HepG2 (cell line): ENCODE data around the gene SPTBN4. TPM values are rescaled to one million over a fixed set of nuclear protein-coding genes. Genes with fewer than 3 reads are reported as not detected.

ENCODE experiments used
- AKAP8 ChIP-seq: sonication (generic); formaldehyde crosslinking; IDR thresholded peaks from 2 replicates; pipeline ENCODE4 v1.5.1; 2020; ENCODE audit warnings: mild to moderate bottlenecking, missing genetic modification reagents
- AKNA ChIP-seq: sonication (generic); formaldehyde crosslinking; IDR thresholded peaks from 2 replicates; pipeline ENCODE4 v1.4.0; 2020; ENCODE audit warnings: missing genetic modification reagents, borderline replicate concordance
- CSRNP1 ChIP-seq: sonication (generic); formaldehyde crosslinking; IDR thresholded peaks from 2 replicates; pipeline ENCODE4 v1.8.1; 2023; ENCODE audit warnings: mild to moderate bottlenecking, missing genetic modification reagents
- FOSL1 ChIP-seq: sonication (generic); formaldehyde crosslinking; IDR thresholded peaks from 2 replicates; pipeline ENCODE4 v1.9.0; 2021; ENCODE audit warnings: missing genetic modification reagents, borderline replicate concordance
- FOXC1 ChIP-seq: sonication (generic); formaldehyde crosslinking; IDR thresholded peaks from 2 replicates; pipeline ENCODE4 v1.8.0; 2022; ENCODE audit warnings: mild to moderate bottlenecking, missing genetic modification reagents, borderline replicate concordance
- GATAD1 ChIP-seq: IDR thresholded peaks from 2 replicates; pipeline ENCODE4 v1.6.1; 2016; ENCODE audit warnings: missing genetic modification reagents, missing compliant biosample characterization
- HNRNPH1 ChIP-seq: fragments of 200-400 bp; formaldehyde crosslinking; optimal IDR thresholded peaks from 2 replicates; pipeline ENCODE3; 2017; ENCODE audit warnings: mild to moderate bottlenecking, low read depth, low read length
- HOXA7 ChIP-seq: sonication (generic); formaldehyde crosslinking; IDR thresholded peaks from 2 replicates; pipeline ENCODE4 v1.8.1; 2022; ENCODE audit warnings: mild to moderate bottlenecking, missing genetic modification reagents, moderate library complexity
- JARID2 ChIP-seq: sonication (generic); formaldehyde crosslinking; IDR thresholded peaks from 2 replicates; pipeline ENCODE4 v1.8.1; 2023; ENCODE audit warnings: missing genetic modification reagents, inconsistent platforms; ENCODE audit not compliant: insufficient replicate concordance
- KLF12 ChIP-seq: sonication (generic); formaldehyde crosslinking; IDR thresholded peaks from 2 replicates; pipeline ENCODE4 v1.4.0; 2020; ENCODE audit warnings: missing genetic modification reagents, borderline replicate concordance
- POLR2G ChIP-seq: fragments of 200-400 bp; formaldehyde crosslinking; IDR thresholded peaks from 2 replicates; pipeline ENCODE4 v1.6.1; 2018; ENCODE audit warnings: mild to moderate bottlenecking, low read depth, low read length, moderate library complexity
- U2AF1 ChIP-seq: fragments of 200-400 bp; formaldehyde crosslinking; optimal IDR thresholded peaks from 2 replicates; pipeline ENCODE3; 2017; ENCODE audit warnings: mild to moderate bottlenecking, low read depth, low read length
- YEATS2 ChIP-seq: sonication (generic); formaldehyde crosslinking; IDR thresholded peaks from 2 replicates; pipeline ENCODE4 v1.4.0; 2020; ENCODE audit warnings: missing genetic modification reagents, borderline replicate concordance
- ZNF468 ChIP-seq: sonication (generic); formaldehyde crosslinking; IDR thresholded peaks from 2 replicates; pipeline ENCODE4 v1.8.0; 2022; ENCODE audit warnings: mild to moderate bottlenecking, moderate library complexity, missing genetic modification reagents
- ZNF598 ChIP-seq: sonication (generic); formaldehyde crosslinking; IDR thresholded peaks from 2 replicates; pipeline ENCODE4 v1.5.1; 2020; ENCODE audit warnings: mild to moderate bottlenecking, missing genetic modification reagents, borderline replicate concordance
- ZNF616 ChIP-seq: sonication (generic); formaldehyde crosslinking; IDR thresholded peaks from 2 replicates; pipeline ENCODE4 v1.5.0; 2020; ENCODE audit warnings: low read depth, mild to moderate bottlenecking, missing genetic modification reagents
- ZSCAN22 ChIP-seq: sonication (generic); formaldehyde crosslinking; IDR thresholded peaks from 2 replicates; pipeline ENCODE4 v1.4.0; 2020; ENCODE audit warnings: mild to moderate bottlenecking, missing genetic modification reagents
- polyA plus RNA-seq, 8 experiments: library from polyadenylated mRNA; depleted of rRNA in 3 of 8; stranded (reverse) in 7 of 8; unstranded in 1 of 8; fragments of >200 nt; fragmentation: Illumina TruSeq in 4 of 8; extraction: Trizol in 4 of 8; gene quantifications; 2 replicates each; pipeline versions ENCODE4 v1.2.1 to v1.2.3, GENCODE V29; 2011 to 2016; ENCODE audit warnings: low read depth in 4 of 8, missing spikeins in 1 of 8, mixed read lengths in 1 of 8; ENCODE audit not compliant: insufficient read depth in 1 of 8
- total RNA-seq, 5 experiments: library from RNA; depleted of rRNA; stranded (reverse); fragments of >200 nt; fragmentation: Illumina TruSeq; extraction: Trizol; gene quantifications; 2 replicates each; pipeline ENCODE4 v1.2.3, GENCODE V29; 2016; ENCODE audit warnings: low read depth in 1 of 5
- TF ChIP-seq, protein P1 (sequence below): sonication (generic); formaldehyde crosslinking; IDR thresholded peaks from 2 replicates; pipeline ENCODE4 v1.4.0; 2020; ENCODE audit warnings: missing genetic modification reagents
- TF ChIP-seq, protein P2 (sequence below): sonication (generic); formaldehyde crosslinking; IDR thresholded peaks from 2 replicates; pipeline ENCODE4 v1.5.0; 2020; ENCODE audit warnings: mild to moderate bottlenecking, missing genetic modification reagents

Gene SPTBN4
- total and polyA plus RNA-seq, 2 of the 13 experiments (the other 11 are each of a cell fraction or from before 2014, with no cell fraction given), result 0.11 TPM

DNA sequence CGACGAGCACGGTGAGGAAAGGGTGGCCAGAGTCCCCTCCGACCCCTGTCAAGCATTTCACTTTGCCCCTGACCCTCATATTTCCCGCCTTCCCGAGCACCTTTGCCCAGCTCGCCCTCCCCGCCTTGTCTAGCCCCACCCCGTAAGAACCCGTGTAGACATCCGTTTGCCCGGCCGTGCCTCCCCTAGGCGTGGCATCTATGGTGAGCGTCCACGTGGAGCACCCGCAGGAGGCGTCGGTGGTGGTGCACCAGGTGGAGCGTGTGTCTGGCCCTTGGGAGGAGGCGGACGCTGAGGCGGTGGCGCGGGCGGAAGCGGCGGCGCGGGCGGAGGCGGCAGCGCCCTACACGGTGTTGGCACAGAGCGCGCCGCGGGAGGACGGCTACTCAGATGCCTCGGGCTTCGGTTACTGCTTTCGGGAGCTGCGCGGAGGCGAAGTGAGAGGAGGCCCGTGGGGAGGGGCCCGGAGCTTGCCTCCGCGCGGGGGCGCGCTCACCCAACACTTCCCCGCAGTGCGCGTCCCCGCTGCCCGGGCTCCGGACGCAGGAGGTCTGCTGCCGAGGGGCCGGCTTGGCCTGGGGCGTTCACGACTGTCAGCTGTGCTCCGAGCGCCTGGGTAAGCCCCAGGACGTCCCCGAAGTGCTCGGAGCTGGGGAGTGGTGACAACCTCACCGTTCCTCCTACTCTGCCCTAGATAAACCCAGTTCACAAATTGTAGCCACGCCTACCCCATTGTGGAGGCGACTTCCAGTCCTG, 138.6 kb downstream of the SPTBN4 start (continued):
- TF ChIP-seq GATAD1 (CRISPR knock-in tag) (no peak), CSRNP1 (CRISPR knock-in tag) (no peak), KLF12 (CRISPR knock-in tag) (no peak), ZSCAN22 (CRISPR knock-in tag) (no peak), HOXA7 (no peak), U2AF1 (no peak), ZNF616 (CRISPR knock-in tag) (no peak; the same call in 1 of the 2 replicates), POLR2G (no peak), ZNF468 (CRISPR knock-in tag) (0 out of 2 replicates have a peak, but pooled peaks have one; percentile 38), FOXC1 (peak; percentile 54; the same call in 1 of the 2 replicates), AKAP8 (CRISPR knock-in tag) (no peak), YEATS2 (CRISPR knock-in tag) (no peak), FOSL1 (CRISPR knock-in tag) (no peak), HNRNPH1 (no peak), ZNF598 (CRISPR knock-in tag) (peak; percentile 20; the same call in 1 of the 2 replicates), AKNA (no peak), JARID2 (no peak)
- TF ChIP-seq, protein P1, sequence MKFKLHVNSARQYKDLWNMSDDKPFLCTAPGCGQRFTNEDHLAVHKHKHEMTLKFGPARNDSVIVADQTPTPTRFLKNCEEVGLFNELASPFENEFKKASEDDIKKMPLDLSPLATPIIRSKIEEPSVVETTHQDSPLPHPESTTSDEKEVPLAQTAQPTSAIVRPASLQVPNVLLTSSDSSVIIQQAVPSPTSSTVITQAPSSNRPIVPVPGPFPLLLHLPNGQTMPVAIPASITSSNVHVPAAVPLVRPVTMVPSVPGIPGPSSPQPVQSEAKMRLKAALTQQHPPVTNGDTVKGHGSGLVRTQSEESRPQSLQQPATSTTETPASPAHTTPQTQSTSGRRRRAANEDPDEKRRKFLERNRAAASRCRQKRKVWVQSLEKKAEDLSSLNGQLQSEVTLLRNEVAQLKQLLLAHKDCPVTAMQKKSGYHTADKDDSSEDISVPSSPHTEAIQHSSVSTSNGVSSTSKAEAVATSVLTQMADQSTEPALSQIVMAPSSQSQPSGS (CRISPR knock-in tag), result no peak
- TF ChIP-seq, protein P2, sequence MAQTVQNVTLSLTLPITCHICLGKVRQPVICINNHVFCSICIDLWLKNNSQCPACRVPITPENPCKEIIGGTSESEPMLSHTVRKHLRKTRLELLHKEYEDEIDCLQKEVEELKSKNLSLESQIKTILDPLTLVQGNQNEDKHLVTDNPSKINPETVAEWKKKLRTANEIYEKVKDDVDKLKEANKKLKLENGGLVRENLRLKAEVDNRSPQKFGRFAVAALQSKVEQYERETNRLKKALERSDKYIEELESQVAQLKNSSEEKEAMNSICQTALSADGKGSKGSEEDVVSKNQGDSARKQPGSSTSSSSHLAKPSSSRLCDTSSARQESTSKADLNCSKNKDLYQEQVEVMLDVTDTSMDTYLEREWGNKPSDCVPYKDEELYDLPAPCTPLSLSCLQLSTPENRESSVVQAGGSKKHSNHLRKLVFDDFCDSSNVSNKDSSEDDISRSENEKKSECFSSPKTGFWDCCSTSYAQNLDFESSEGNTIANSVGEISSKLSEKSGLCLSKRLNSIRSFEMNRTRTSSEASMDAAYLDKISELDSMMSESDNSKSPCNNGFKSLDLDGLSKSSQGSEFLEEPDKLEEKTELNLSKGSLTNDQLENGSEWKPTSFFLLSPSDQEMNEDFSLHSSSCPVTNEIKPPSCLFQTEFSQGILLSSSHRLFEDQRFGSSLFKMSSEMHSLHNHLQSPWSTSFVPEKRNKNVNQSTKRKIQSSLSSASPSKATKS (CRISPR knock-in tag), result no peak
